Neural cell (in vitro differentiated cells): ENCODE data around the gene GBA2. TPM values are rescaled to one million over a fixed set of nuclear protein-coding genes. Genes with fewer than 3 reads are reported as not detected.

Experiments
- H2AFZ ChIP-seq: fragments of 200-600, 300-800 bp; sonication (generic), shearing (Covaris generic); 2 replicates; pipeline ENCODE4 v1.6.0; 2014; ENCODE audit warnings: low read depth, mild to moderate bottlenecking, antibody characterized with exemption, low read length, moderate library complexity
- H3F3A ChIP-seq: fragments of 200-600 bp; shearing (Covaris generic); 2 replicates; pipeline ENCODE4 v1.6.1; 2016; ENCODE audit warnings: mild to moderate bottlenecking, moderate library complexity, mixed read lengths, antibody characterized with exemption, low read length; ENCODE audit not compliant: insufficient read depth, poor library complexity, severe bottlenecking
- H3K27ac ChIP-seq: fragments of 200-600, 300-800 bp; sonication (generic), shearing (Covaris generic); 2 replicates; pipeline ENCODE4 v1.5.1; 2014; ENCODE audit warnings: mild to moderate bottlenecking, low read length, moderate library complexity
- H3K27me3 ChIP-seq: fragments of 300-800, 200-600 bp; sonication (generic), shearing (Covaris generic); 2 replicates; pipeline ENCODE4 v1.6.0; 2014; ENCODE audit warnings: mild to moderate bottlenecking, low read depth, low read length, moderate library complexity; ENCODE audit not compliant: insufficient read depth
- H3K36me3 ChIP-seq: fragments of 300-800, 200-600 bp; sonication (generic), shearing (Covaris generic); 2 replicates; pipeline ENCODE4 v1.5.1; 2014; ENCODE audit warnings: mild to moderate bottlenecking, antibody characterized with exemption, low read length, moderate library complexity; ENCODE audit not compliant: insufficient read depth
- H3K4me2 ChIP-seq: fragments of 300-800, 200-600 bp; sonication (generic), shearing (Covaris generic); 2 replicates; pipeline ENCODE4 v1.6.0; 2014; ENCODE audit warnings: mild to moderate bottlenecking, low read length
- H3K4me3 ChIP-seq: fragments of 300-800, 200-600 bp; sonication (generic), shearing (Covaris generic); 2 replicates; pipeline ENCODE4 v1.5.1; 2014; ENCODE audit warnings: mild to moderate bottlenecking, low read length, moderate library complexity
- H3K79me2 ChIP-seq: fragments of 200-600 bp; shearing (Covaris generic); replicated peaks from 2 replicates; pipeline ENCODE4 v1.6.0; 2014; ENCODE audit warnings: mild to moderate bottlenecking, low read length, moderate library complexity; ENCODE audit not compliant: insufficient read depth
- H3K9ac ChIP-seq: fragments of 300-800, 200-600 bp; sonication (generic), shearing (Covaris generic); 2 replicates; pipeline ENCODE4 v1.6.1; 2016; ENCODE audit warnings: mild to moderate bottlenecking, low read length, mixed read lengths
- H3K9me2 ChIP-seq: fragments of 200-600 bp; shearing (Covaris generic); 2 replicates; pipeline ENCODE4 v1.6.1; 2016; ENCODE audit warnings: mild to moderate bottlenecking, low read length, mixed read lengths; ENCODE audit not compliant: insufficient read depth
- H3K9me3 ChIP-seq: fragments of 200-600, 300-800 bp; sonication (generic), shearing (Covaris generic); 2 replicates; pipeline ENCODE4 v1.6.1; 2016; ENCODE audit warnings: mild to moderate bottlenecking, mixed run types, low read length, moderate library complexity, mixed read lengths
- H4K20me1 ChIP-seq: fragments of 200-600 bp; shearing (Covaris generic); 2 replicates; pipeline ENCODE4 v1.6.1; 2016; ENCODE audit warnings: mild to moderate bottlenecking, mixed run types; ENCODE audit not compliant: insufficient read depth
- CTCF ChIP-seq: fragments of 450-650 bp; IDR thresholded peaks from 2 replicates; pipeline ENCODE4 v1.5.1; 2014; ENCODE audit warnings: antibody characterized with exemption, mild to moderate bottlenecking, moderate library complexity; ENCODE audit not compliant: poor library complexity, severe bottlenecking
- EP300 ChIP-seq: fragments of 450-650 bp; conservative IDR thresholded peaks from 2 replicates; pipeline ENCODE4 v1.6.1; 2014; ENCODE audit warnings: antibody characterized with exemption, mild to moderate bottlenecking, moderate library complexity; ENCODE audit not compliant: poor library complexity, severe bottlenecking
- EZH2 ChIP-seq: fragments of 200-600, 300-800 bp; shearing (Covaris generic), sonication (generic); IDR thresholded peaks from 2 replicates; pipeline ENCODE4 v1.6.1; 2014; ENCODE audit warnings: antibody characterized with exemption, low read length, borderline replicate concordance, mild to moderate bottlenecking; ENCODE audit not compliant: insufficient read depth, poor library complexity, severe bottlenecking
- MXI1 ChIP-seq: fragments of 450-650 bp; conservative IDR thresholded peaks from 2 replicates; pipeline ENCODE4 v1.6.1; 2014; ENCODE audit warnings: antibody characterized with exemption, mild to moderate bottlenecking; ENCODE audit not compliant: poor library complexity, severe bottlenecking
- POLR2AphosphoS5 ChIP-seq: IDR thresholded peaks from 2 replicates; pipeline ENCODE4 v1.6.1; 2012
- RAD21 ChIP-seq: fragments of 450-650 bp; conservative IDR thresholded peaks from 2 replicates; pipeline ENCODE4 v1.6.1; 2014; ENCODE audit warnings: antibody characterized with exemption, mild to moderate bottlenecking, moderate library complexity
- REST ChIP-seq: IDR thresholded peaks from 2 replicates; pipeline ENCODE4 v1.6.1; 2012; ENCODE audit warnings: borderline replicate concordance
- SMC3 ChIP-seq: fragments of 450-650 bp; conservative IDR thresholded peaks from 2 replicates; pipeline ENCODE4 v1.6.1; 2014; ENCODE audit warnings: antibody characterized with exemption, mild to moderate bottlenecking, moderate library complexity; ENCODE audit not compliant: poor library complexity
- TAF1 ChIP-seq: IDR thresholded peaks from 2 replicates; pipeline ENCODE4 v1.6.1; 2012; ENCODE audit warnings: low read depth
- polyA plus RNA-seq: library from polyadenylated mRNA; depleted of rRNA; stranded (reverse); fragments of >200 nt; gene quantifications from 2 replicates; pipeline ENCODE4 v1.2.3, GENCODE V29; 2014

The GBA2 gene
- polyA plus RNA-seq, 1 donor from 2014 or later: 113 TPM

GRCh38 chr9:35728041-35728971 lies 20.7 kb downstream of the GBA2 start:
- Histone ChIP-seq H3K9me3 (no peaks in the 10 kb centered on the region), H3K9me2 (no peaks in the 10 kb centered on the region), H3K79me2 (peaks cover 31% of the 10 kb centered on the region), H3K27me3 (no peaks in the 10 kb centered on the region), H3K9ac (no peak overlapping the region), H4K20me1 (no peaks in the 10 kb centered on the region), H3K27ac (no peak overlapping the region), H2AFZ (no peak overlapping the region), H3K36me3 (no peaks in the 10 kb centered on the region), H3F3A (no peaks in the 10 kb centered on the region), H3K4me2 (no peak overlapping the region), H3K4me3 (no peak overlapping the region)
- TF ChIP-seq REST: no peak
- TF ChIP-seq POLR2AphosphoS5: no peak
- no peak for TF ChIP-seq SMC3
- no peak for TF ChIP-seq RAD21
- no peak for TF ChIP-seq TAF1
- no peak for TF ChIP-seq CTCF
- no peak for TF ChIP-seq EP300
- TF ChIP-seq EZH2: no peak
- no peak for TF ChIP-seq MXI1

- no peak overlapping the region for H3K4me3 ChIP-seq
- H4K20me1 ChIP-seq: no peaks in the 10 kb centered on the region
- H3K27ac ChIP-seq: no peak overlapping the region
- no peaks in the 10 kb centered on the region for H3K9me3 ChIP-seq
- no peak for TF ChIP-seq CTCF
- TF ChIP-seq RAD21: no peak
- TF ChIP-seq TAF1: no peak
- no peak for TF ChIP-seq EZH2
- no peak for TF ChIP-seq SMC3
- H3K9me2 ChIP-seq: no peaks in the 10 kb centered on the region
- no peak overlapping the region for H2AFZ ChIP-seq
- no peaks in the 10 kb centered on the region for H3F3A ChIP-seq
- H3K79me2 ChIP-seq: peaks cover 31% of the 10 kb centered on the region
- no peak overlapping the region for H3K9ac ChIP-seq
- no peaks in the 10 kb centered on the region for H3K27me3 ChIP-seq
- no peak overlapping the region for H3K4me2 ChIP-seq
- H3K36me3 ChIP-seq: no peaks in the 10 kb centered on the region
Measured at GRCh38 chr9:35727676-35728040, 21.4 kb downstream of the GBA2 start.
